Right lung (tissue), 5 donors: Measurements from ENCODE around the gene UFSP2. TPM values are rescaled to one million over a fixed set of nuclear protein-coding genes. Genes with fewer than 3 reads are reported as not detected.

Experiments
- DNase-seq, 2 donors: peaks; one replicate each; pipeline ENCODE4 v3.0.0-alpha.2; 2013
- polyA plus RNA-seq, 5 donors: library from polyadenylated mRNA; unstranded; fragments of 120-200 nt; gene quantifications; one replicate each; pipeline versions ENCODE4 v1.2.1 to v1.2.3, GENCODE V29; 2013; ENCODE audit warnings: inconsistent platforms in 1 of 5, low replicate concordance in 1 of 5; ENCODE audit not compliant: insufficient read length in 5 of 5, insufficient read depth in 1 of 5

Gene UFSP2
- polyA plus RNA-seq, 5 donors = 63.7 to 90.1 (median 71.2) TPM

GRCh38 chr4:185357733-185358440, 67.9 kb downstream of the UFSP2 start:
- DNase-seq = no peak

DNA sequence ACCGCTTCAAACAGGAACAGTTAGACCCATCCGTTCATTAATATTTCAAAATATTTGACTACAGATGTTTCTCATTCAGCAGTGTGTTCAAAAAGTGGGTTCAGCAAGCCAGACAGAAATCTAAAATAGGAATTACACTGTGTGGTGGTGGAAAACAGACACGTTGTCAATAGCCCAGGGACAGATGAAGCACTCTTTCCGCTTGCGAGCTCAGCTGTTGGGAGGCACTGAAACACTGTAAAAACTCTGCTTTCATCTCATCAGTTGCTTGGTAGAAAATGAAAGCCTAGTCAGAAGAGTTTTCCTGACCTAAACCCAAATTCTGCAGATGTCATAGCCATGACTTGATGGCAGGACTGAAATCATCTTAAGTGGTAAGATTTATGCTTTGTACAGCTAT, 68.6 kb downstream of the UFSP2 start:
- DNase-seq = no peak

- DNase-seq = no peak
These were observed 73.0 kb downstream of the UFSP2 start for GRCh38 chr4:185352741-185353140.

GRCh38 chr4:185352202-185352601, 73.6 kb downstream of the UFSP2 start:
- DNase-seq = no peak

GRCh38 chr4:185351691-185352090, 74.1 kb downstream of the UFSP2 start:
- no peak for DNase-seq

Other genes starting within 250 kb of the UFSP2 start
- gene CFAP97, start 222.0 kb downstream of the UFSP2 start, polyA plus RNA-seq = 10 to 100 TPM; 29.0 to 49.1 (median 42.8) TPM
- gene SNX25, start 216.4 kb downstream of the UFSP2 start, polyA plus RNA-seq = 10 to 100 TPM; 13.8 to 19.2 (median 18.3) TPM
- gene LRP2BP, start 30.0 kb downstream of the UFSP2 start, polyA plus RNA-seq = 1 to 10 TPM; 4.5 to 5.8 (median 5.1) TPM
- gene ANKRD37, start 29.1 kb downstream of the UFSP2 start, polyA plus RNA-seq = 10 to 100 TPM in 4 of 5 donors, 1 to 10 TPM in 1; 9.0 to 25.5 (median 16.0) TPM
- 1 to 10 TPM; 1.9 to 3.6 (median 2.4) TPM for gene CCDC110, start 45.8 kb upstream of the UFSP2 start, polyA plus RNA-seq
- gene PDLIM3, start 109.5 kb upstream of the UFSP2 start, polyA plus RNA-seq = 10 to 100 TPM; 15.1 to 33.2 (median 18.8) TPM